ENCODE measurements around the gene ZNF862. TPM values are rescaled to one million over a fixed set of nuclear protein-coding genes. Genes with fewer than 3 reads are reported as not detected.

Gene ZNF862
- total and polyA plus RNA-seq, 2 of the 13 experiments (the other 11 are each of a cell fraction or from before 2014, with no cell fraction given) = 0.89 to 2.0 TPM

DNA sequence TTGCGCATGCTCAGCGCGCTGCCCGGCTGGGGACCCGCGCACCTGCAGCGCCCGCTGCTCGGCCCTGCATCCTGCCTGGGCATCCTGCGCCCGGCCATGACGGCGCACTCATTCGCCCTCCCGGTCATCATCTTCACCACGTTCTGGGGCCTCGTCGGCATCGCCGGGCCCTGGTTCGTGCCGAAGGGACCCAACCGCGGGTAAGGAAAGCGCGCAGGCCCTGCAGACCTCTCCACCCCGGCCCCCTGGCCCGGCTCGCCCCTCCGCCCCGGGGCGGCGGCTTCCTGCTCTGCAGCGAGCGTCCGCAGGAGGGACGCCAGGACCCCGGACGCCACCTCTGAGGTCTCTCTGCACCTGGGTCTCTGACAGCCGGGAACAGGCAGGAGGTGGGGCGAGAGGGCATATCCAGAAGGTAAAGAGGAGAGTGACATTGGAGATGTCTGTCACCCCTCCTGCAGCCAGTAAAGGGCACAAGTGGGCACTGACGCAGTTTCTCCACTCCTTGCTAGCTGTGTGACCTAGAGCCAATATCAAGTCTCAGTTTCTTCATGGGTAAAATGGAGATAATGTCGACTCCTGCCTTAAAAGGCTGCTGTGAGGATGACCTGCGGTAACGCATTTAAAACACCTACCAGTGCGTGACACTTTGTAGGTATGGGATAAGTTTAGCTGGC is 35.9 kb downstream of the ZNF862 start (continued):
- TF ChIP-seq ZC3H13 (CRISPR knock-in tag; IDR thresholded peaks at IDR 0.05) (0 out of 2 replicates have a peak, but pooled peaks have one; percentile 17), THAP8 (CRISPR knock-in tag; IDR thresholded peaks at IDR 0.05; ENCODE audit: borderline replicate concordance) (no peak), MED13 (CRISPR knock-in tag; IDR thresholded peaks at IDR 0.05) (no peak), ZNF12 (CRISPR knock-in tag; IDR thresholded peaks at IDR 0.05) (no peak), FOXM1 (CRISPR knock-in tag; IDR thresholded peaks at IDR 0.05) (no peak), SNAPC2 (CRISPR knock-in tag; IDR thresholded peaks at IDR 0.05) (no peak; the same call in 1 of the 2 replicates), NONO (IDR thresholded peaks at IDR 0.05) (no peak), NONO (CRISPR knock-in tag; conservative IDR thresholded peaks at IDR 0.05) (0 out of 2 replicates have a peak, but pooled peaks have one; percentile 41), YEATS2 (CRISPR knock-in tag; IDR thresholded peaks at IDR 0.05; ENCODE audit: borderline replicate concordance) (peak; percentile 47; the same call in 1 of the 2 replicates), ZBTB2 (CRISPR knock-in tag; IDR thresholded peaks at IDR 0.05; ENCODE audit: low read depth) (no peak), TOE1 (CRISPR knock-in tag; IDR thresholded peaks at IDR 0.05) (no peak), ZNF703 (CRISPR knock-in tag; IDR thresholded peaks at IDR 0.05; ENCODE audit: borderline replicate concordance) (no peak), CAMTA2 (CRISPR knock-in tag; IDR thresholded peaks at IDR 0.05; ENCODE audit: borderline replicate concordance) (peak; percentile 82; the same call in 1 of the 2 replicates), ZNF75D (CRISPR knock-in tag; IDR thresholded peaks at IDR 0.05; ENCODE audit: borderline replicate concordance) (no peak), ZSCAN31 (CRISPR knock-in tag; IDR thresholded peaks at IDR 0.05; ENCODE audit: low read depth) (peak; percentile 52; the same call in 1 of the 2 replicates), HNRNPLL (IDR thresholded peaks at IDR 0.05; ENCODE audit: low read depth, low read length, poor library complexity, severe bottlenecking) (peak; percentile 54), TOPORS (CRISPR knock-in tag; IDR thresholded peaks at IDR 0.05) (no peak), ZNF121 (CRISPR knock-in tag; IDR thresholded peaks at IDR 0.05) (no peak), ZNF556 (CRISPR knock-in tag; IDR thresholded peaks at IDR 0.05; ENCODE audit: borderline replicate concordance) (no peak), FOXJ3 (CRISPR knock-in tag; IDR thresholded peaks at IDR 0.05; ENCODE audit: borderline replicate concordance) (no peak), ZSCAN9 (CRISPR knock-in tag; IDR thresholded peaks at IDR 0.05; ENCODE audit: borderline replicate concordance) (no peak), BRD4 (CRISPR knock-in tag; IDR thresholded peaks at IDR 0.05) (0 out of 2 replicates have a peak, but pooled peaks have one; percentile 65), HNRNPL (IDR thresholded peaks at IDR 0.05; ENCODE audit: low read depth, low read length) (peak; percentile 72), ZNF224 (CRISPR knock-in tag; IDR thresholded peaks at IDR 0.05) (peak; percentile 73), TAF15 (IDR thresholded peaks at IDR 0.05; ENCODE audit: low read depth, low read length, poor library complexity, severe bottlenecking) (no peak), PHB2 (IDR thresholded peaks at IDR 0.05; ENCODE audit: partially characterized antibody) (no peak), RARG (CRISPR knock-in tag; IDR thresholded peaks at IDR 0.05; ENCODE audit: low read depth) (0 out of 2 replicates have a peak, but pooled peaks have one; percentile 30)
- TF ChIP-seq, protein P1, sequence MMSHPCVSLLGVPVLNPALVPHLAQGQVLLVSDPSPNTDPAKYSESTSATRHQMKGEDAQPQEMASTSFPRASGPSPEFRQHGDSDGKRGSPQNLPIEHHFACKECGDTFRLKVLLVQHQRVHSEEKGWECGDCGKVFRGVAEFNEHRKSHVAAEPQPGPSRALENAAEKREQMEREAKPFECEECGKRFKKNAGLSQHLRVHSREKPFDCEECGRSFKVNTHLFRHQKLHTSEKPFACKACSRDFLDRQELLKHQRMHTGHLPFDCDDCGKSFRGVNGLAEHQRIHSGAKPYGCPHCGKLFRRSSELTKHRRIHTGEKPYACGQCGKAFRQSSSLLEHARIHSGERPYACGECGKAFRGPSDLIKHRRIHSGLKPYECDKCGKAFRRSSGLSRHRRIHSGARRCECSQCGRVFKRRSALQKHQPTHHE (CRISPR knock-in tag; IDR thresholded peaks at IDR 0.05; ENCODE audit: borderline replicate concordance) = 0 out of 2 replicates have a peak, but pooled peaks have one; percentile 71
